HepG2 (cell line): Measurements from ENCODE around the gene HS2ST1. TPM values are rescaled to one million over a fixed set of nuclear protein-coding genes. Genes with fewer than 3 reads are reported as not detected.

Experiments
- ATAC-seq: fragments of 200-7000 bp; cut with Tn5 transposase; 3 replicates; pipeline ENCODE4 v1.9.1; 2020; ENCODE audit warnings: mild to moderate bottlenecking, moderate library complexity
- BruUV-seq: library from RNA; stranded (reverse); fragments of 400-500 nt; replicated peaks from 2 replicates; lab custom pipeline; 2021; lab: Mats Ljungman, UMichigan
- CTCF ChIA-PET: fragments of 300-600 bp; formaldehyde crosslinking; extraction: SDS; loops from one replicate; lab custom pipeline; 2021; ENCODE audit warnings: low total read pairs, inconsistent platforms, low intra/inter-chr PET ratio; lab: Yijun Ruan, JAX
- POLR2A ChIA-PET: fragments of 350-600 bp; sonication (Branson Sonifier 250); formaldehyde crosslinking; loops from one replicate; lab custom pipeline; 2020; ENCODE audit warnings: antibody characterized with exemption, inconsistent platforms; lab: Yijun Ruan, JAX
- DNase-seq: peaks from one replicate; pipeline ENCODE4 v3.0.0-alpha.2; 2015; ENCODE audit warnings: low spot score
- FAIRE-seq: peaks from 3 replicates; lab custom pipeline; 2011; peaks lifted over from hg19 to GRCh38; lab: Jason Lieb, UNC
- H2AFZ ChIP-seq: one replicate; pipeline ENCODE4 v1.6.1; 2011; ENCODE audit warnings: low read length, inconsistent platforms
- H3K27ac ChIP-seq: fragments of 300-600 bp; 3 replicates; pipeline ENCODE4 v1.8.0; 2011; ENCODE audit warnings: mixed run types, mild to moderate bottlenecking, mixed read lengths, low read length, inconsistent platforms; ENCODE audit not compliant: insufficient read depth; ENCODE audit errors: extremely low read length
- H3K27me3 ChIP-seq, 2 experiments: fragments of 200-600 bp in 1 of 2; 2 replicates in 1 of 2; 3 replicates in 1 of 2; pipeline versions ENCODE4 v1.6.0 to v1.8.0; 2011; ENCODE audit warnings: low read length in 2 of 2, mild to moderate bottlenecking in 2 of 2, moderate library complexity in 2 of 2, inconsistent platforms in 1 of 2; ENCODE audit not compliant: insufficient read depth in 2 of 2, control insufficient read depth in 1 of 2
- H3K36me3 ChIP-seq, 2 experiments: fragments of 200-600 bp in 1 of 2; replicated peaks in 1 of 2; 2 replicates in 1 of 2; 3 replicates in 1 of 2; pipeline versions ENCODE4 v1.5.1 to v1.8.0; 2011; ENCODE audit warnings: low read length in 2 of 2, inconsistent platforms in 1 of 2; ENCODE audit not compliant: insufficient read depth in 2 of 2, control insufficient read depth in 1 of 2
- H3K4me1 ChIP-seq: 2 replicates; pipeline ENCODE4 v1.5.1; 2012; ENCODE audit warnings: low read length, inconsistent platforms; ENCODE audit not compliant: insufficient read depth
- H3K4me2 ChIP-seq: 2 replicates; pipeline ENCODE4 v1.6.0; 2011; ENCODE audit warnings: low read depth, low read length, inconsistent platforms
- H3K4me3 ChIP-seq, 3 experiments: fragments of 200-600 bp in 1 of 3; sonication (generic), shearing (Covaris generic) in 1 of 3; replicated peaks in 1 of 3; 2 replicates each; pipeline ENCODE4 v1.5.1; 2011 to 2016; ENCODE audit warnings: low read length in 3 of 3, inconsistent platforms in 2 of 3, low read depth in 2 of 3, mild to moderate bottlenecking in 2 of 3, control low read depth in 1 of 3, mixed read lengths in 1 of 3; ENCODE audit not compliant: insufficient read depth in 1 of 3
- H3K79me2 ChIP-seq: one replicate; pipeline ENCODE4 v1.6.1; 2011; ENCODE audit warnings: low read length, inconsistent platforms; ENCODE audit not compliant: insufficient read depth
- H3K9ac ChIP-seq: 2 replicates; pipeline ENCODE4 v1.6.0; 2011; ENCODE audit warnings: mild to moderate bottlenecking, low read depth, low read length, inconsistent platforms; ENCODE audit not compliant: insufficient read depth
- H3K9me3 ChIP-seq: 2 replicates; pipeline ENCODE4 v1.5.1; 2012; ENCODE audit warnings: mild to moderate bottlenecking, low read length
- H4K20me1 ChIP-seq: 2 replicates; pipeline ENCODE4 v1.6.0; 2011; ENCODE audit warnings: inconsistent platforms, mild to moderate bottlenecking, low read length, moderate library complexity; ENCODE audit not compliant: insufficient read depth
- ATF5 ChIP-seq: sonication (generic); formaldehyde crosslinking; IDR thresholded peaks from 2 replicates; pipeline ENCODE4 v1.4.0; 2020; ENCODE audit warnings: mild to moderate bottlenecking, low read depth, missing genetic modification reagents
- BCL6 ChIP-seq: IDR thresholded peaks from 2 replicates; pipeline ENCODE4 v1.6.1; 2016; ENCODE audit warnings: missing genetic modification reagents, missing compliant biosample characterization
- CBFB ChIP-seq: sonication (generic); formaldehyde crosslinking; IDR thresholded peaks from 2 replicates; pipeline ENCODE4 v1.4.0; 2020; ENCODE audit warnings: missing genetic modification reagents
- ESRRA ChIP-seq: sonication (generic); formaldehyde crosslinking; IDR thresholded peaks from 2 replicates; pipeline ENCODE4 v1.5.1; 2020; ENCODE audit warnings: mild to moderate bottlenecking, low read depth, missing genetic modification reagents
- GTF3A ChIP-seq: sonication (generic); formaldehyde crosslinking; conservative IDR thresholded peaks from 2 replicates; pipeline ENCODE4 v1.4.0; 2020; ENCODE audit warnings: mild to moderate bottlenecking, missing genetic modification reagents
- IRX3 ChIP-seq: sonication (generic); formaldehyde crosslinking; IDR thresholded peaks from 2 replicates; pipeline ENCODE4 v1.8.1; 2023; ENCODE audit warnings: mild to moderate bottlenecking, low read depth, missing genetic modification reagents, borderline replicate concordance
- JDP2 ChIP-seq: sonication (generic); formaldehyde crosslinking; IDR thresholded peaks from 2 replicates; pipeline ENCODE4 v1.8.1; 2022; ENCODE audit warnings: missing genetic modification reagents, borderline replicate concordance
- JUND ChIP-seq: sonication (generic); formaldehyde crosslinking; IDR thresholded peaks from 2 replicates; pipeline ENCODE4 v1.8.0; 2022; ENCODE audit warnings: mild to moderate bottlenecking, missing genetic modification reagents
- RFXANK ChIP-seq: IDR thresholded peaks from 2 replicates; pipeline ENCODE4 v1.6.1; 2016
- TCF12 ChIP-seq, 2 experiments: fragments of 450-650 bp in 1 of 2; sonication (generic) in 1 of 2; formaldehyde crosslinking in 1 of 2; IDR thresholded peaks; 2 replicates each; pipeline versions ENCODE4 v1.6.1 to v1.8.0; 2017 to 2022; ENCODE audit warnings: antibody characterized with exemption in 1 of 2, mild to moderate bottlenecking in 1 of 2, missing genetic modification reagents in 1 of 2, moderate library complexity in 1 of 2
- ZNF235 ChIP-seq: sonication (generic); formaldehyde crosslinking; IDR thresholded peaks from 2 replicates; pipeline ENCODE4 v1.8.1; 2023; ENCODE audit warnings: mild to moderate bottlenecking, missing genetic modification reagents, borderline replicate concordance
- ZNF3 ChIP-seq: IDR thresholded peaks from 2 replicates; pipeline ENCODE4 v1.7.0; 2017; ENCODE audit warnings: inconsistent platforms
- ZNF510 ChIP-seq: sonication (generic); formaldehyde crosslinking; IDR thresholded peaks from 2 replicates; pipeline ENCODE4 v1.4.0; 2020; ENCODE audit warnings: low read depth, mild to moderate bottlenecking, missing genetic modification reagents
- ZNF513 ChIP-seq: sonication (generic); formaldehyde crosslinking; conservative IDR thresholded peaks from 2 replicates; pipeline ENCODE4 v1.5.0; 2020; ENCODE audit warnings: missing genetic modification reagents
- ZNF678 ChIP-seq: sonication (generic); formaldehyde crosslinking; IDR thresholded peaks from 2 replicates; pipeline ENCODE4 v1.4.0; 2020; ENCODE audit warnings: mild to moderate bottlenecking, missing genetic modification reagents
- ZSCAN20 ChIP-seq: sonication (generic); formaldehyde crosslinking; IDR thresholded peaks from 2 replicates; pipeline ENCODE4 v1.4.0; 2020; ENCODE audit warnings: missing genetic modification reagents, mild to moderate bottlenecking, borderline replicate concordance
- WGBS: methylation state at CpG from one replicate; pipeline ENCODE4 v1.1.6; 2017; ENCODE audit warnings: low lambda C conversion rate; 5-methylcytosine and 5-hydroxymethylcytosine counted together
- in situ Hi-C: cut with HindIII; loops from 2 replicates; pipeline ENCODE4 v1.10.0; 2017; ENCODE audit warnings: low pct_unique_long_range_greater_than_20kb; ENCODE audit not compliant: extremely low pct_ligation_motif_present
- intact Hi-C: fragments of 100-400 bp; cut with micrococcal nuclease; formaldehyde crosslinking; loops from one replicate; pipeline ENCODE4 v1.10.0; 2022; ENCODE audit not compliant: unreplicated experiment
- polyA plus RNA-seq, 8 experiments: library from polyadenylated mRNA; depleted of rRNA in 3 of 8; stranded (reverse) in 7 of 8; unstranded in 1 of 8; fragments of >200 nt; fragmentation: Illumina TruSeq in 4 of 8; extraction: Trizol in 4 of 8; gene quantifications; 2 replicates each; pipeline versions ENCODE4 v1.2.1 to v1.2.3, GENCODE V29; 2011 to 2016; ENCODE audit warnings: low read depth in 4 of 8, missing spikeins in 1 of 8, mixed read lengths in 1 of 8; ENCODE audit not compliant: insufficient read depth in 1 of 8
- total RNA-seq, 5 experiments: library from RNA; depleted of rRNA; stranded (reverse); fragments of >200 nt; fragmentation: Illumina TruSeq; extraction: Trizol; gene quantifications; 2 replicates each; pipeline ENCODE4 v1.2.3, GENCODE V29; 2016; ENCODE audit warnings: low read depth in 1 of 5

HS2ST1 gene
- total and polyA plus RNA-seq, 2 of the 13 experiments (the other 11 are each of a cell fraction or from before 2014, with no cell fraction given), result 22.1 to 58.7 TPM

GRCh38 chr1:87058343-87058649, 143.9 kb downstream of the HS2ST1 start:
- no peaks in the 10 kb centered on the region for H3K27me3 ChIP-seq
- in situ Hi-C loops, result no loop called here
- intact Hi-C loops, result no loop called here
- no peaks in the 10 kb centered on the region for H3K9me3 ChIP-seq
- BruUV-seq, result no TSS peak
- WGBS, result 93% methylated on average over 1 of the region's 1 CpG
- H3K27ac ChIP-seq, result no peak overlapping the region
- H3K4me1 ChIP-seq, result no peaks in the 10 kb centered on the region
- peaks cover 46% of the 10 kb centered on the region for H3K79me2 ChIP-seq
- ChIA-PET CTCF (no interaction called here), POLR2A (no interaction called here)
- FAIRE-seq (no peak), ATAC-seq (no peak)
- no peak overlapping the region for H2AFZ ChIP-seq
- H3K4me3 ChIP-seq, result no peak overlapping the region
- H3K4me2 ChIP-seq, result no peak overlapping the region
- H3K36me3 ChIP-seq, result no peaks in the 10 kb centered on the region; a peak in 1 of 5 replicates
- no peak overlapping the region for H3K9ac ChIP-seq
- no peaks in the 10 kb centered on the region for H4K20me1 ChIP-seq
- TF ChIP-seq TCF12 (IDR thresholded peaks at IDR 0.05) (no peak), TCF12 (CRISPR knock-in tag; IDR thresholded peaks at IDR 0.05) (no peak), ZNF510 (CRISPR knock-in tag) (no peak), ZNF678 (CRISPR knock-in tag) (no peak), JUND (CRISPR knock-in tag) (no peak), ZNF235 (CRISPR knock-in tag) (no peak), RFXANK (no peak), ATF5 (CRISPR knock-in tag) (no peak), ZNF3 (CRISPR knock-in tag) (no peak), ZSCAN20 (CRISPR knock-in tag) (no peak), IRX3 (no peak), ESRRA (CRISPR knock-in tag) (no peak), JDP2 (CRISPR knock-in tag) (no peak), GTF3A (no peak), BCL6 (CRISPR knock-in tag) (no peak), CBFB (no peak), ZNF513 (CRISPR knock-in tag) (no peak)
- TF ChIP-seq, all 625 proteins: peak for 0
- DNase-seq, result no peak
